Type B pancreatic cell (in vitro differentiated cells): ENCODE results near the gene ABLIM2. TPM values are rescaled to one million over a fixed set of nuclear protein-coding genes. Genes with fewer than 3 reads are reported as not detected.

Experiments
- DNase-seq: peaks from one replicate; pipeline ENCODE4 v3.0.0; 2021; ENCODE audit warnings: mixed read lengths; ENCODE audit not compliant: unreplicated experiment; ENCODE audit errors: extremely low spot score
- H3K27ac Mint-ChIP-seq: 2 replicates; pipeline ENCODE4 v1.8.0; 2021; ENCODE audit warnings: mild to moderate bottlenecking, mixed read lengths
- H3K27me3 Mint-ChIP-seq: 2 replicates; pipeline ENCODE4 v1.8.0; 2021; ENCODE audit warnings: mixed read lengths
- H3K36me3 Mint-ChIP-seq: 2 replicates; pipeline ENCODE4 v1.8.0; 2021; ENCODE audit warnings: mixed read lengths
- H3K4me1 Mint-ChIP-seq: one replicate; pipeline ENCODE4 v1.8.0; 2021; ENCODE audit warnings: mixed read lengths; ENCODE audit not compliant: unreplicated experiment
- H3K4me3 Mint-ChIP-seq: 2 replicates; pipeline ENCODE4 v1.8.0; 2021; ENCODE audit warnings: mild to moderate bottlenecking, mixed read lengths
- H3K9me3 Mint-ChIP-seq: 2 replicates; pipeline ENCODE4 v1.8.0; 2021; ENCODE audit warnings: mixed read lengths
- CTCF ChIP-seq: fragments of 200-600 bp; sonication (generic); conservative IDR thresholded peaks from 2 replicates; pipeline ENCODE4 v1.5.0; 2021; ENCODE audit warnings: antibody characterized with exemption, mild to moderate bottlenecking
- total RNA-seq: library from RNA; stranded (reverse); gene quantifications from 2 replicates; pipeline ENCODE4 v1.2.1, GENCODE V29; 2021; ENCODE audit warnings: low replicate concordance

ABLIM2 gene
- total RNA-seq, 1 donor from 2014 or later = 2.6 TPM

GRCh38 chr4:7943211-7943610, 215.4 kb downstream of the ABLIM2 start:
- H3K4me1 Mint-ChIP-seq = peaks cover 21% of the 10 kb centered on the region
- H3K4me3 Mint-ChIP-seq = peak overlapping the region; percentile 58
- H3K36me3 Mint-ChIP-seq = no peaks in the 10 kb centered on the region
- no peak overlapping the region for H3K27ac Mint-ChIP-seq
- no peak for TF ChIP-seq CTCF
- DNase-seq = no peak
- no peaks in the 10 kb centered on the region for H3K27me3 Mint-ChIP-seq
- no peaks in the 10 kb centered on the region for H3K9me3 Mint-ChIP-seq

- H3K4me3 Mint-ChIP-seq = peak overlapping the region; percentile 65
- H3K27me3 Mint-ChIP-seq = no peaks in the 10 kb centered on the region
- H3K27ac Mint-ChIP-seq = peak overlapping the region; percentile 94
- TF ChIP-seq CTCF = no peak
- DNase-seq = no peak
- H3K9me3 Mint-ChIP-seq = no peaks in the 10 kb centered on the region
- H3K36me3 Mint-ChIP-seq = no peaks in the 10 kb centered on the region
- peaks cover 29% of the 10 kb centered on the region for H3K4me1 Mint-ChIP-seq
Observed at GRCh38 chr4:7941965-7942496, 216.6 kb downstream of the ABLIM2 start.

GRCh38 chr4:7941111-7941964, 217.3 kb downstream of the ABLIM2 start:
- H3K9me3 Mint-ChIP-seq = no peaks in the 10 kb centered on the region
- peak overlapping the region; percentile 94 for H3K27ac Mint-ChIP-seq
- peaks cover 25% of the 10 kb centered on the region for H3K4me1 Mint-ChIP-seq
- no peaks in the 10 kb centered on the region for H3K36me3 Mint-ChIP-seq
- no peak for TF ChIP-seq CTCF
- H3K27me3 Mint-ChIP-seq = no peaks in the 10 kb centered on the region
- H3K4me3 Mint-ChIP-seq = peak overlapping the region; percentile 82
- DNase-seq = no peak

GRCh38 chr4:7939377-7940108, 219.1 kb downstream of the ABLIM2 start, which contains the start of gene AFAP1:
TSS of gene AFAP1 (minus strand) at chr4:7939861. CDS start at chr4:7872078, 67,783 bp downstream.
- no peaks in the 10 kb centered on the region for H3K9me3 Mint-ChIP-seq
- no peaks in the 10 kb centered on the region for H3K36me3 Mint-ChIP-seq
- peaks cover 29% of the 10 kb centered on the region for H3K4me1 Mint-ChIP-seq
- no peak for TF ChIP-seq CTCF
- no peaks in the 10 kb centered on the region for H3K27me3 Mint-ChIP-seq
- peak within 1 kb of the TSS; percentile 94 for H3K27ac Mint-ChIP-seq
- DNase-seq = peak; percentile 96
- peak within 1 kb of the TSS; percentile 94 for H3K4me3 Mint-ChIP-seq

GRCh38 chr4:7938609-7939376, 219.8 kb downstream of the ABLIM2 start:
- TF ChIP-seq CTCF = no peak
- DNase-seq = no peak
- no peaks in the 10 kb centered on the region for H3K27me3 Mint-ChIP-seq
- peak overlapping the region; percentile 94 for H3K4me3 Mint-ChIP-seq
- H3K4me1 Mint-ChIP-seq = peaks cover 29% of the 10 kb centered on the region
- peak overlapping the region; percentile 89 for H3K27ac Mint-ChIP-seq
- H3K36me3 Mint-ChIP-seq = peaks cover 6% of the 10 kb centered on the region
- no peaks in the 10 kb centered on the region for H3K9me3 Mint-ChIP-seq
